GM12878 (cell line): ENCODE results near the gene AAMP. TPM values are rescaled to one million over a fixed set of nuclear protein-coding genes. Genes with fewer than 3 reads are reported as not detected.
A peak's percentile ranks its signal among the peaks of the same experiment; 100 is the strongest.

Source experiments
- BRCA1 ChIP-seq: IDR thresholded peaks from 2 replicates; pipeline ENCODE4 v1.6.1; 2011; ENCODE audit warnings: low read depth, low read length, improper control_type of control experiment
- CHD2 ChIP-seq: IDR thresholded peaks from 2 replicates; pipeline ENCODE4 v1.6.1; 2011; ENCODE audit warnings: low read depth, low read length, improper control_type of control experiment, borderline replicate concordance
- CREM ChIP-seq: IDR thresholded peaks from 2 replicates; pipeline ENCODE4 v1.6.1; 2014; ENCODE audit warnings: antibody characterized with exemption, low read depth
- CUX1 ChIP-seq: IDR thresholded peaks from 2 replicates; pipeline ENCODE4 v1.6.1; 2012; ENCODE audit warnings: improper control_type of control experiment, low read depth, low read length; ENCODE audit not compliant: insufficient replicate concordance
- DPF2 ChIP-seq: fragments of 450-650 bp; IDR thresholded peaks from 2 replicates; pipeline ENCODE4 v1.6.1; 2017; ENCODE audit warnings: mild to moderate bottlenecking
- EGR1 ChIP-seq, 2 experiments: IDR thresholded peaks; 1 replicate in 1 of 2; 2 replicates in 1 of 2; pipeline ENCODE4 v1.6.1; 2011 to 2012; ENCODE audit warnings: low read depth in 2 of 2, low read length in 2 of 2, borderline replicate concordance in 1 of 2, mild to moderate bottlenecking in 1 of 2, moderate library complexity in 1 of 2
- IKZF2 ChIP-seq, 2 experiments: fragments of 450-650 bp; IDR thresholded peaks; 2 replicates each; pipeline ENCODE4 v1.6.1; 2017; ENCODE audit warnings: mild to moderate bottlenecking in 2 of 2, moderate library complexity in 2 of 2
- PKNOX1 ChIP-seq: fragments of 450-650 bp; IDR thresholded peaks from 2 replicates; pipeline ENCODE4 v1.6.1; 2016; ENCODE audit warnings: mild to moderate bottlenecking
- PML ChIP-seq: IDR thresholded peaks from 2 replicates; pipeline ENCODE4 v1.6.1; 2012; ENCODE audit warnings: low read length, inconsistent platforms
- RELB ChIP-seq: fragments of 450-650 bp; IDR thresholded peaks from 2 replicates; pipeline ENCODE4 v1.6.1; 2017; ENCODE audit warnings: low read depth, mild to moderate bottlenecking, moderate library complexity
- RFX5 ChIP-seq: IDR thresholded peaks from 2 replicates; pipeline ENCODE4 v1.6.1; 2011; ENCODE audit warnings: low read depth, low read length, improper control_type of control experiment
- SMAD1 ChIP-seq: fragments of 450-650 bp; IDR thresholded peaks from 2 replicates; pipeline ENCODE4 v1.6.1; 2018; ENCODE audit warnings: mild to moderate bottlenecking, low read depth; ENCODE audit not compliant: partially characterized antibody
- TAF1 ChIP-seq: IDR thresholded peaks from 2 replicates; pipeline ENCODE4 v1.6.1; 2011; ENCODE audit warnings: mild to moderate bottlenecking, low read depth, low read length, borderline replicate concordance
- ZBED1 ChIP-seq: IDR thresholded peaks from 2 replicates; pipeline ENCODE4 v1.6.1; 2016; ENCODE audit warnings: borderline replicate concordance
- polyA plus RNA-seq, 11 experiments: library from polyadenylated mRNA; depleted of rRNA in 4 of 11; unstranded in 6 of 11; stranded (reverse) in 5 of 11; fragments of >200 nt; fragmentation: Nextera tagmentation in 4 of 11; fragmentation: Illumina TruSeq in 1 of 11; extraction: Ambion mirVana in 4 of 11; extraction: Trizol in 1 of 11; gene quantifications; 1 replicate in 1 of 11; 2 replicates in 10 of 11; pipeline versions ENCODE4 v1.2.1 to v1.2.3, GENCODE V29; 2011 to 2016; ENCODE audit warnings: inconsistent platforms in 2 of 11, missing spikeins in 2 of 11, low read depth in 1 of 11
- total RNA-seq, 4 experiments: library from RNA; depleted of rRNA in 3 of 4; stranded (reverse); fragments of >200 nt in 3 of 4; fragmentation: Illumina TruSeq in 1 of 4; extraction: Trizol in 1 of 4; gene quantifications; 2 replicates each; pipeline versions ENCODE4 v1.2.1 to v1.2.3, GENCODE V29; 2013 to 2021
- TF ChIP-seq, protein P1 (sequence below): fragments of 150-350 bp; IDR thresholded peaks from 2 replicates; pipeline ENCODE4 v1.6.1; 2016; ENCODE audit warnings: low read depth, low read length

The AAMP gene
- total and polyA plus RNA-seq, 10 of the 15 experiments (the other 5 are each of a cell fraction or from before 2014, with no cell fraction given), result 4.4 to 140 (median 81.9) TPM

DNA sequence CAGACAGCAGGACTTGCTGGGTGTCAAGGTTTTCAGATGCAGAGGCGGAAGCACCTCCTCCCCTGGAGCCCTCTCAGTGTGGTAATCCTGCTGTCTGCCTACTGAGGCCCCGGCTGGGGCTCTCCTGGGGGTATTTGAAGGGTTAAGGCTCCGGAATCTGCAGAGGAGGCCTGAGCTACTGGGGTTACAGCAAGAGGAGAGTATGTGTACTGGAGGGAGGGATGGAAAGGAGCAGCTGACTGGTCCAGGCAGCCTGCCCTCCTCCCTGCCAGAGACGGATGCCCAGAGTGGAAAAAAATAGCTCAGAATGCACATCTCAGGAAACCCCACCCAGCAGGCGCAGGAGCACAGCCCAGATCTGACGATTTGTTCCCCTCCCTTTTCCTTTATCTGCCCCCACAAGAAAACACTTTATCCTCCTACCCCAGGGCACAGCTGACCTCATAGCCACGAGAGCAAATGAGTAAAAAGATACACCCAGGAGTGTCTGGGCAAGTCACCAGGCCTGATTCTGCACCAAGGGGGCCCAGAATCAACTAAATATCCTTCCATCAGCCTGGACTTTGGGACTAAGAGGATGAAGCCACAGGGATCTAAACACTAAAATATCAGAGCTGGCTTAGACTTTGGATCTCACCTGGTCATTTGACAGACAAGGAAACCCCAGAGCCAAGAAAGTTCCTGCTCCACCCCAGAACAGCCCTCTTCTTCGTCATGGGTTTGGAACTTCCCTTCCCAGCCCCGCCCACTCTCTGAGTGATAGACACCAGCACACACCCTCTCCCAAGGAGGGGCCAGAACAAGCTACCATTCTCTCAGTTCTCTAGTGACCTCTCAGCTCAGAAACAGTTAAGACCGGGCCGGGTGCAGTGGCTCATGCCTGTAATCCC, 16.9 kb upstream of the AAMP start (continued):
- TF ChIP-seq RFX5, result peak; percentile 37; the same call in 1 of the 2 replicates
- peak; percentile 28; the same call in 1 of the 2 replicates for TF ChIP-seq CHD2
- no peak for TF ChIP-seq CUX1
- TF ChIP-seq EGR1 (IDR thresholded peaks at IDR 0.05; ENCODE audit: borderline replicate concordance in 1 of 2, low read depth in 2 of 2, low read length in 2 of 2), result peak in 1 of 2 experiments; percentile 25; a peak in 1 of 3 replicates
- 0 out of 2 replicates have a peak, but pooled peaks have one; percentile 35 for TF ChIP-seq TAF1
- TF ChIP-seq PKNOX1, result peak; percentile 97
- TF ChIP-seq ZBED1, result 0 out of 2 replicates have a peak, but pooled peaks have one; percentile 40
- peak; percentile 29 for TF ChIP-seq SMAD1
- TF ChIP-seq RELB, result peak; percentile 90
- TF ChIP-seq, protein P1, sequence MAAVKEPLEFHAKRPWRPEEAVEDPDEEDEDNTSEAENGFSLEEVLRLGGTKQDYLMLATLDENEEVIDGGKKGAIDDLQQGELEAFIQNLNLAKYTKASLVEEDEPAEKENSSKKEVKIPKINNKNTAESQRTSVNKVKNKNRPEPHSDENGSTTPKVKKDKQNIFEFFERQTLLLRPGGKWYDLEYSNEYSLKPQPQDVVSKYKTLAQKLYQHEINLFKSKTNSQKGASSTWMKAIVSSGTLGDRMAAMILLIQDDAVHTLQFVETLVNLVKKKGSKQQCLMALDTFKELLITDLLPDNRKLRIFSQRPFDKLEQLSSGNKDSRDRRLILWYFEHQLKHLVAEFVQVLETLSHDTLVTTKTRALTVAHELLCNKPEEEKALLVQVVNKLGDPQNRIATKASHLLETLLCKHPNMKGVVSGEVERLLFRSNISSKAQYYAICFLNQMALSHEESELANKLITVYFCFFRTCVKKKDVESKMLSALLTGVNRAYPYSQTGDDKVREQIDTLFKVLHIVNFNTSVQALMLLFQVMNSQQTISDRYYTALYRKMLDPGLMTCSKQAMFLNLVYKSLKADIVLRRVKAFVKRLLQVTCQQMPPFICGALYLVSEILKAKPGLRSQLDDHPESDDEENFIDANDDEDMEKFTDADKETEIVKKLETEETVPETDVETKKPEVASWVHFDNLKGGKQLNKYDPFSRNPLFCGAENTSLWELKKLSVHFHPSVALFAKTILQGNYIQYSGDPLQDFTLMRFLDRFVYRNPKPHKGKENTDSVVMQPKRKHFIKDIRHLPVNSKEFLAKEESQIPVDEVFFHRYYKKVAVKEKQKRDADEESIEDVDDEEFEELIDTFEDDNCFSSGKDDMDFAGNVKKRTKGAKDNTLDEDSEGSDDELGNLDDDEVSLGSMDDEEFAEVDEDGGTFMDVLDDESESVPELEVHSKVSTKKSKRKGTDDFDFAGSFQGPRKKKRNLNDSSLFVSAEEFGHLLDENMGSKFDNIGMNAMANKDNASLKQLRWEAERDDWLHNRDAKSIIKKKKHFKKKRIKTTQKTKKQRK, result no peak
- peak; percentile 41; the same call in 1 of the 2 replicates for TF ChIP-seq DPF2
- TF ChIP-seq IKZF2 (IDR thresholded peaks at IDR 0.05), result peak; percentile 30 to 50; a peak in 2 of 4 replicates
- TF ChIP-seq BRCA1, result no peak
- peak; percentile 30 for TF ChIP-seq CREM
- TF ChIP-seq PML, result no peak
